ENCODE results near the gene SLC41A3.
A peak's percentile ranks its signal among the peaks of the same experiment; 100 is the strongest.

Gene SLC41A3

DNA sequence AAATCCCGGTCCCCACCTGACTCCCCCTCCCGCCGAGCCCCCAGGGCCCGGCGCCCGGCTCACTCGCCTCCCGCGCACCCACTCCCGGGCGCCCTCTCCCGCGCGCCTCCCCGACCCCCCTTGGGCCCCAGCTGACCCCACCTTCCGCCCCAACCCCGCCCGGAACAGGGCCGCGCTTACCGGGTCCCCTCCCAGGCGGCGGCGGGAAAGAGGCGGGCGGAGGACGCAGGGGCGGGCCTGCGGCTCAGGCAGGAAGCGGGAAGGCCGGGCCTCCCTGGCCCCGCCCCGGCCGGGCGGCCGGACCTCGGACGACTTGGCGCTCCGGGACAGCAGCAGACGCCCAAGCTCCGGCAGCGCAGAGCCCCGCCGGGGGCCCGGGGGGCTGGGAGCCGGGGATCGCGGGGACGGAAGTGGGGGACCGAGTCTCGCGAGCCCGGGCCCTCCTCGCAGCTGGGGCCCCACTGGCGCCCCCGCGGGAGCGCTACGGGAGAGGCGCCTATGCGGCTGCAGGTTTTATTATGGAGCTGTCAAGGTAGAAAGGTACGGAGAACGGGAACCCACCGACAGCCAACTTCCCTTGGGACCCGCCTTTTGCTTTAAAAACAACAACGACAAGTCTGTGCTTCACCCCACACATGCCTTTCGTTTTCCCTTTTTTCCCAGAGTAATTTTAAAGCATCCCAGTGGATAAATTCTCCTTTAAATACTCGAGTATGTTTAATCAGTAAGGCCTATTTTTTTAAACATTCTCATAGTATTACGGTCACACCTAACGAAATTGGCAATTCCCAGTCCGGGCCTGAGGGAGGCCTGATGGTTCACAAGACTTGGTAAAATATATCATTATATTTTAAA lies at the start of gene SLC41A3:
Gene SLC41A3, minus strand, starts transcription at position 212 of the 855 bp plus-strand sequence. CDS start 15,905 bp downstream, outside the sequence.
- peak within 1 kb of the TSS; percentile 65 for H3K4me3 ChIP-seq (replicated peaks; ENCODE audit: low read depth, low read length)
- DNase-seq (ENCODE audit: low read depth) = peak; percentile 74
- TF ChIP-seq, protein P1, sequence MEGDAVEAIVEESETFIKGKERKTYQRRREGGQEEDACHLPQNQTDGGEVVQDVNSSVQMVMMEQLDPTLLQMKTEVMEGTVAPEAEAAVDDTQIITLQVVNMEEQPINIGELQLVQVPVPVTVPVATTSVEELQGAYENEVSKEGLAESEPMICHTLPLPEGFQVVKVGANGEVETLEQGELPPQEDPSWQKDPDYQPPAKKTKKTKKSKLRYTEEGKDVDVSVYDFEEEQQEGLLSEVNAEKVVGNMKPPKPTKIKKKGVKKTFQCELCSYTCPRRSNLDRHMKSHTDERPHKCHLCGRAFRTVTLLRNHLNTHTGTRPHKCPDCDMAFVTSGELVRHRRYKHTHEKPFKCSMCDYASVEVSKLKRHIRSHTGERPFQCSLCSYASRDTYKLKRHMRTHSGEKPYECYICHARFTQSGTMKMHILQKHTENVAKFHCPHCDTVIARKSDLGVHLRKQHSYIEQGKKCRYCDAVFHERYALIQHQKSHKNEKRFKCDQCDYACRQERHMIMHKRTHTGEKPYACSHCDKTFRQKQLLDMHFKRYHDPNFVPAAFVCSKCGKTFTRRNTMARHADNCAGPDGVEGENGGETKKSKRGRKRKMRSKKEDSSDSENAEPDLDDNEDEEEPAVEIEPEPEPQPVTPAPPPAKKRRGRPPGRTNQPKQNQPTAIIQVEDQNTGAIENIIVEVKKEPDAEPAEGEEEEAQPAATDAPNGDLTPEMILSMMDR (IDR thresholded peaks at IDR 0.05; ENCODE audit: low read length, missing control alignments) = peak; percentile 37

DNA sequence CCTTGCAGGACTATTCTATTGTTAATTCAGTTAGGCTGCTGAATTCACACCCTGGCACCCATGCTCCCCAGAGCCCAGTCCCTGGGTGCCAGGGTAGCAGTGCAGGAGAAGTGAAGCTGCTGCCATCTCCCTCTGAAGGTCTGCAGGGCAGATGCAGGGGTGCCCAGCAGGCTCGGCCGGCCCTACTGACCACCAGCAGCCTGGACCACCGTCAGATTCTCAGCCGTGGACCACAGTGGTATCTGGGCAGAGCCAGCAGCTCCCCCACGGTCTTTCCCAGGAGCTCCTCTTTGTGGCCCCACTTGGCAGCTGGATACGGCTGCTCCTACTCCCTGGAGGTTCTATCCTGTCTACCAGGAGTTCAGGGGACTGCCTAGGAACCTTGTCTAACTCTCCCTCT lies 49.7 kb upstream of the SLC41A3 start:
- H3K4me3 ChIP-seq (replicated peaks; ENCODE audit: low read depth, low read length) = no peak overlapping the region
- TF ChIP-seq, protein P1 (IDR thresholded peaks at IDR 0.05; ENCODE audit: low read length, missing control alignments) = no peak
- no peak for DNase-seq (ENCODE audit: low read depth)

GRCh38 chr3:126132751-126133511 lies 49.0 kb upstream of the SLC41A3 start:
- TF ChIP-seq, protein P1 (IDR thresholded peaks at IDR 0.05; ENCODE audit: low read length, missing control alignments) = peak; percentile 48
- no peak overlapping the region for H3K4me3 ChIP-seq (replicated peaks; ENCODE audit: low read depth, low read length)
- DNase-seq (ENCODE audit: low read depth) = peak; percentile 29

DNA sequence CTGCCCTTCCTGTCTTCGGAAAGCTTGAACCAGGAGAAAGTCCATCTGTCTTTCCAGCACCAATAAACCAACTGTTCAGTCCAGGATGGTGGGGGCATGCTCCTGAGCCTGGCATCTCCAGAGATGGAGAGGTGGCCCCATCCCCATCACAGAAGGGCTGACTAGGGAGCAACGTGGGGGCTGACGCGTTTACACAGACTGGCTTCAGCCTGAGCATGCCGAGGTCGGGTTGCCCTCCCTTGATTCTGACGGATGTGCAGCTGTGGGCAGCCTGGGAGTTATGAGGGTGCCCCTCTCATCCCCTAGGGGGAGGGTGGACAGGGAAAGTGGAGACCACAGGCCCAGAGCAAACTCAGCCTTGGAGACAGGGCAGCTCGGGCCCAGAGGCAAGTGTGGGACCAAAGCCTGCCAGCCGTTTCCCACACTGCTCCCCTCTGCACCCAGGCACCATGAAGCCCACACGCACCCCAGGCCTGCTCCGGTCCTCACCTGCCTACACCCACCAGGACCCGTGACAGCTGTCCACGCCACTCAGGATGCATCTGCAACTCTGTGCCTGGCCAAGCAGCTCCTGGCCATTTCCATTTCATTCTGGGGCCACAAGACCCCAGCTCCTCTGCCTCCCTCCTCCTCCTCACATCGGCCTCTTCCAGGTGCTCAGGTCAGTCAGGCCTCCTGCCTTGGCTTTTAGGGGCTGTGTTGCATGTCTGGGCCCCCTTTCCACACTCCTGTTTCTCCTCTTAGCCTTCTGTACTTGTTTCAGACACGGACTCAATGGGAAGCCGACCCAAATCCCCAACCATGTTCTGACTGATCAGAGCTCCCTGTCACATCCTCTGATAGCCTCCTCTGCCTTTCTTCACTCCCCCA lies 48.2 kb upstream of the SLC41A3 start:
- H3K4me3 ChIP-seq (replicated peaks; ENCODE audit: low read depth, low read length) = no peak overlapping the region
- TF ChIP-seq, protein P1 (IDR thresholded peaks at IDR 0.05; ENCODE audit: low read length, missing control alignments) = no peak
- DNase-seq (ENCODE audit: low read depth) = no peak

GRCh38 chr3:126130981-126131745 lies 47.2 kb upstream of the SLC41A3 start:
- TF ChIP-seq, protein P1 (IDR thresholded peaks at IDR 0.05; ENCODE audit: low read length, missing control alignments) = no peak
- H3K4me3 ChIP-seq (replicated peaks; ENCODE audit: low read depth, low read length) = no peak overlapping the region
- DNase-seq (ENCODE audit: low read depth) = no peak
